ENCODE results near the gene TNS4. TPM values are rescaled to one million over a fixed set of nuclear protein-coding genes. Genes with fewer than 3 reads are reported as not detected.

The TNS4 gene
- total and polyA plus RNA-seq, 9 of the 15 experiments (the other 6 are each of a cell fraction or from before 2014, with no cell fraction given) = 0.04 to 0.73 (median 0.24) TPM; not detected in 1

GRCh38 chr17:40485851-40486521 lies 15.4 kb downstream of the TNS4 start (continued):
- TF ChIP-seq, protein P1, sequence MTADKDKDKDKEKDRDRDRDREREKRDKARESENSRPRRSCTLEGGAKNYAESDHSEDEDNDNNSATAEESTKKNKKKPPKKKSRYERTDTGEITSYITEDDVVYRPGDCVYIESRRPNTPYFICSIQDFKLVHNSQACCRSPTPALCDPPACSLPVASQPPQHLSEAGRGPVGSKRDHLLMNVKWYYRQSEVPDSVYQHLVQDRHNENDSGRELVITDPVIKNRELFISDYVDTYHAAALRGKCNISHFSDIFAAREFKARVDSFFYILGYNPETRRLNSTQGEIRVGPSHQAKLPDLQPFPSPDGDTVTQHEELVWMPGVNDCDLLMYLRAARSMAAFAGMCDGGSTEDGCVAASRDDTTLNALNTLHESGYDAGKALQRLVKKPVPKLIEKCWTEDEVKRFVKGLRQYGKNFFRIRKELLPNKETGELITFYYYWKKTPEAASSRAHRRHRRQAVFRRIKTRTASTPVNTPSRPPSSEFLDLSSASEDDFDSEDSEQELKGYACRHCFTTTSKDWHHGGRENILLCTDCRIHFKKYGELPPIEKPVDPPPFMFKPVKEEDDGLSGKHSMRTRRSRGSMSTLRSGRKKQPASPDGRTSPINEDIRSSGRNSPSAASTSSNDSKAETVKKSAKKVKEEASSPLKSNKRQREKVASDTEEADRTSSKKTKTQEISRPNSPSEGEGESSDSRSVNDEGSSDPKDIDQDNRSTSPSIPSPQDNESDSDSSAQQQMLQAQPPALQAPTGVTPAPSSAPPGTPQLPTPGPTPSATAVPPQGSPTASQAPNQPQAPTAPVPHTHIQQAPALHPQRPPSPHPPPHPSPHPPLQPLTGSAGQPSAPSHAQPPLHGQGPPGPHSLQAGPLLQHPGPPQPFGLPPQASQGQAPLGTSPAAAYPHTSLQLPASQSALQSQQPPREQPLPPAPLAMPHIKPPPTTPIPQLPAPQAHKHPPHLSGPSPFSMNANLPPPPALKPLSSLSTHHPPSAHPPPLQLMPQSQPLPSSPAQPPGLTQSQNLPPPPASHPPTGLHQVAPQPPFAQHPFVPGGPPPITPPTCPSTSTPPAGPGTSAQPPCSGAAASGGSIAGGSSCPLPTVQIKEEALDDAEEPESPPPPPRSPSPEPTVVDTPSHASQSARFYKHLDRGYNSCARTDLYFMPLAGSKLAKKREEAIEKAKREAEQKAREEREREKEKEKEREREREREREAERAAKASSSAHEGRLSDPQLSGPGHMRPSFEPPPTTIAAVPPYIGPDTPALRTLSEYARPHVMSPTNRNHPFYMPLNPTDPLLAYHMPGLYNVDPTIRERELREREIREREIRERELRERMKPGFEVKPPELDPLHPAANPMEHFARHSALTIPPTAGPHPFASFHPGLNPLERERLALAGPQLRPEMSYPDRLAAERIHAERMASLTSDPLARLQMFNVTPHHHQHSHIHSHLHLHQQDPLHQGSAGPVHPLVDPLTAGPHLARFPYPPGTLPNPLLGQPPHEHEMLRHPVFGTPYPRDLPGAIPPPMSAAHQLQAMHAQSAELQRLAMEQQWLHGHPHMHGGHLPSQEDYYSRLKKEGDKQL (CRISPR knock-in tag; IDR thresholded peaks at IDR 0.05; ENCODE audit: borderline replicate concordance) = no peak
- TF ChIP-seq KDM1A (IDR thresholded peaks at IDR 0.05) (no peak), ATF2 (CRISPR knock-in tag; IDR thresholded peaks at IDR 0.05) (no peak), STAT6 (CRISPR knock-in tag; IDR thresholded peaks at IDR 0.05) (no peak), RCOR1 (IDR thresholded peaks at IDR 0.05; ENCODE audit: borderline replicate concordance in 1 of 2, low read depth in 2 of 2, low read length in 2 of 2) (0 out of 4 replicates have a peak, but pooled peaks of 1 of the 2 experiments have one; percentile 11), EP300 (IDR thresholded peaks at IDR 0.05; ENCODE audit: low read length) (no peak; the same call in 1 of the 2 replicates), MYNN (IDR thresholded peaks at IDR 0.05) (no peak), MYNN (CRISPR knock-in tag; IDR thresholded peaks at IDR 0.05) (no peak), ZFP1 (CRISPR knock-in tag; IDR thresholded peaks at IDR 0.05) (no peak), ZNF274 (IDR thresholded peaks at IDR 0.05; ENCODE audit: borderline replicate concordance, low read depth, low read length) (no peak), HNRNPUL1 (IDR thresholded peaks at IDR 0.05; ENCODE audit: low read length) (no peak), HMGN3 (IDR thresholded peaks at IDR 0.05; ENCODE audit: borderline replicate concordance, extremely low read depth, insufficient read length, low read depth, low read length) (no peak), ZNF655 (CRISPR knock-in tag; IDR thresholded peaks at IDR 0.05) (no peak), TAF9B (IDR thresholded peaks at IDR 0.05; ENCODE audit: partially characterized antibody) (no peak), CREM (IDR thresholded peaks at IDR 0.05; ENCODE audit: low read depth) (peak; percentile 91), RBM15 (IDR thresholded peaks at IDR 0.05; ENCODE audit: insufficient read depth, low read length) (no peak)
- TF ChIP-seq, protein P2, sequence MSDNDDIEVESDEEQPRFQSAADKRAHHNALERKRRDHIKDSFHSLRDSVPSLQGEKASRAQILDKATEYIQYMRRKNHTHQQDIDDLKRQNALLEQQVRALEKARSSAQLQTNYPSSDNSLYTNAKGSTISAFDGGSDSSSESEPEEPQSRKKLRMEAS (CRISPR knock-in tag; IDR thresholded peaks at IDR 0.05) = no peak

Data from K562 (cell line).